Mesodermal cell (in vitro differentiated cells): Measurements from ENCODE around the gene TMEM74B.

ENCODE experiments used
- H3K27ac ChIP-seq: 2 replicates; pipeline ENCODE4 v1.7.0; 2013; ENCODE audit warnings: mild to moderate bottlenecking, low read depth, low read length, moderate library complexity; ENCODE audit not compliant: severe bottlenecking
- H3K36me3 ChIP-seq: 2 replicates; pipeline ENCODE4 v1.7.1; 2013; ENCODE audit warnings: mild to moderate bottlenecking, low read length, moderate library complexity; ENCODE audit not compliant: control insufficient read depth, insufficient read depth
- H3K4me1 ChIP-seq: one replicate; pipeline ENCODE4 v1.7.1; 2013; ENCODE audit warnings: mild to moderate bottlenecking, low read length; ENCODE audit not compliant: insufficient read depth, control insufficient read depth, poor library complexity, severe bottlenecking
- H3K4me3 ChIP-seq: 2 replicates; pipeline ENCODE4 v1.7.0; 2013; ENCODE audit warnings: low read length, control low read depth, mild to moderate bottlenecking; ENCODE audit not compliant: insufficient read depth, poor library complexity, severe bottlenecking; ENCODE audit errors: extremely low read depth
- H3K9me3 ChIP-seq: 2 replicates; pipeline ENCODE4 v1.7.1; 2013; ENCODE audit warnings: mild to moderate bottlenecking, low read length, moderate library complexity; ENCODE audit not compliant: control insufficient read depth
- WGBS, 2 experiments: methylation state at CpG; one replicate each; pipeline ENCODE4 v1.1.5; 2013; ENCODE audit warnings: missing lambda C conversion rate in 2 of 2; ENCODE audit not compliant: insufficient coverage in 2 of 2; 5-methylcytosine and 5-hydroxymethylcytosine counted together

The TMEM74B gene

GRCh38 chr20:1190847-1191246 lies 6.1 kb upstream of the TMEM74B start:
- Histone ChIP-seq H3K4me1 (peaks cover 24% of the 10 kb centered on the region), H3K9me3 (no peaks in the 10 kb centered on the region), H3K27ac (no peak overlapping the region), H3K36me3 (no peaks in the 10 kb centered on the region), H3K4me3 (no peak overlapping the region)
- WGBS, 2 experiments = 100% methylated on average over 3 of the region's 3 CpGs

- WGBS, 2 experiments = 93 to 97% methylated on average over 1 of the region's 1 CpG
- H3K4me1 ChIP-seq = peaks cover 24% of the 10 kb centered on the region
- no peak overlapping the region for H3K4me3 ChIP-seq
- no peaks in the 10 kb centered on the region for H3K9me3 ChIP-seq
- no peaks in the 10 kb centered on the region for H3K36me3 ChIP-seq
- no peak overlapping the region for H3K27ac ChIP-seq
These were observed 5.0 kb upstream of the TMEM74B start for GRCh38 chr20:1189827-1190226.

GRCh38 chr20:1188347-1188746 lies 3.6 kb upstream of the TMEM74B start:
- H3K36me3 ChIP-seq = no peaks in the 10 kb centered on the region
- H3K9me3 ChIP-seq = no peaks in the 10 kb centered on the region
- H3K4me3 ChIP-seq = no peak overlapping the region
- peak overlapping the region; percentile 90 for H3K27ac ChIP-seq
- no CpG with 5 or more reads among the region's 1 CpG for WGBS, 2 experiments
- H3K4me1 ChIP-seq = peaks cover 24% of the 10 kb centered on the region

- peak overlapping the region; percentile 90 for H3K27ac ChIP-seq
These were observed 2.9 kb upstream of the TMEM74B start for GRCh38 chr20:1187605-1188171.

GRCh38 chr20:1186367-1186991 lies 1.7 kb upstream of the TMEM74B start:
- Histone ChIP-seq H3K27ac (peak overlapping the region; percentile 90), H3K36me3 (no peaks in the 10 kb centered on the region), H3K4me3 (no peak overlapping the region), H3K9me3 (no peaks in the 10 kb centered on the region), H3K4me1 (peaks cover 30% of the 10 kb centered on the region)
- 74 to 80% methylated on average over 11 of the region's 13 CpGs for WGBS, 2 experiments

More at GRCh38 chr20:1187605-1188171, 2.9 kb upstream of the TMEM74B start:
- peaks cover 24% of the 10 kb centered on the region for H3K4me1 ChIP-seq
- 50 to 54% methylated on average over 4 of the region's 4 CpGs for WGBS, 2 experiments
- H3K36me3 ChIP-seq = no peaks in the 10 kb centered on the region
- no peak overlapping the region for H3K4me3 ChIP-seq
- no peaks in the 10 kb centered on the region for H3K9me3 ChIP-seq

- 10 to 28% methylated on average over 5 to 12 of the region's 20 CpGs for WGBS, 2 experiments
- Histone ChIP-seq H3K4me1 (peaks cover 30% of the 10 kb centered on the region), H3K27ac (no peak overlapping the region), H3K36me3 (peaks cover 5% of the 10 kb centered on the region), H3K4me3 (peak overlapping the region; percentile 58), H3K9me3 (no peaks in the 10 kb centered on the region)
These were observed 1.1 kb upstream of the TMEM74B start for GRCh38 chr20:1185790-1186334.

GRCh38 chr20:1185316-1185741 lies 548 bp upstream of the TMEM74B start:
- Histone ChIP-seq H3K36me3 (peaks cover 7% of the 10 kb centered on the region), H3K27ac (no peak overlapping the region), H3K4me3 (peak overlapping the region; percentile 58), H3K9me3 (no peaks in the 10 kb centered on the region), H3K4me1 (peaks cover 30% of the 10 kb centered on the region)
- whole genome bisulfite sequencing, 2 experiments = 0% methylated on average over 12 of the region's 54 CpGs

GRCh38 chr20:1184260-1184637 lies 532 bp downstream of the TMEM74B start:
- 61 to 70% methylated on average over 3 of the region's 13 CpGs for WGBS, 2 experiments

GRCh38 chr20:1183153-1183552 lies 1.6 kb downstream of the TMEM74B start:
- no peak overlapping the region for H3K27ac ChIP-seq
- peaks cover 24% of the 10 kb centered on the region for H3K4me1 ChIP-seq
- H3K9me3 ChIP-seq = no peaks in the 10 kb centered on the region
- H3K36me3 ChIP-seq = peaks cover 15% of the 10 kb centered on the region
- 91 to 100% methylated on average over 1 of the region's 6 CpGs for WGBS, 2 experiments
- H3K4me3 ChIP-seq = no peak overlapping the region

More at GRCh38 chr20:1184260-1184637, 532 bp downstream of the TMEM74B start:
- H3K36me3 ChIP-seq = peaks cover 15% of the 10 kb centered on the region
- no peak overlapping the region for H3K27ac ChIP-seq
- peak overlapping the region; percentile 58 for H3K4me3 ChIP-seq
- no peaks in the 10 kb centered on the region for H3K9me3 ChIP-seq
- peaks cover 30% of the 10 kb centered on the region for H3K4me1 ChIP-seq

GRCh38 chr20:1182106-1182505 lies 2.7 kb downstream of the TMEM74B start:
- H3K36me3 ChIP-seq = peaks cover 15% of the 10 kb centered on the region
- H3K4me1 ChIP-seq = peaks cover 14% of the 10 kb centered on the region
- WGBS, 2 experiments = 79% methylated on average over 3 to 4 of the region's 4 CpGs
- H3K4me3 ChIP-seq = no peak overlapping the region
- H3K9me3 ChIP-seq = no peaks in the 10 kb centered on the region
- H3K27ac ChIP-seq = no peak overlapping the region

GRCh38 chr20:1180949-1181348 lies 3.8 kb downstream of the TMEM74B start:
- no peak overlapping the region for H3K4me3 ChIP-seq
- WGBS, 2 experiments = 92 to 97% methylated on average over 23 to 27 of the region's 27 CpGs
- no peaks in the 10 kb centered on the region for H3K9me3 ChIP-seq
- H3K27ac ChIP-seq = no peak overlapping the region
- H3K4me1 ChIP-seq = peaks cover 6% of the 10 kb centered on the region
- H3K36me3 ChIP-seq = peaks cover 15% of the 10 kb centered on the region
